ENCODE measurements around the gene SSBP4. TPM values are rescaled to one million over a fixed set of nuclear protein-coding genes. Genes with fewer than 3 reads are reported as not detected.

SSBP4 gene
- total and polyA plus RNA-seq, 2 of the 4 experiments (the other 2 are of a cell fraction) = 14.9 to 39.7 TPM

- WGBS, 2 experiments (ENCODE audit: extremely low coverage in 2 of 2, insufficient read length in 1 of 2) = 26% methylated on average over 12 of the region's 33 CpGs; no CpG with 5 or more reads in 1 of the 2 experiments
- Histone ChIP-seq H4K8ac (ENCODE audit: low read depth in 2 of 2, low read length in 2 of 2) (peak within 1 kb of the TSS in 1 of 2 experiments; percentile 67; a peak in 1 of 4 replicates), H4K20me1 (ENCODE audit: insufficient read depth, low read length) (no peaks in the 10 kb centered on the region), H3K4ac (ENCODE audit: low read depth, low read length) (peak within 1 kb of the TSS; percentile 55), H3K4me3 (ENCODE audit: insufficient read depth, low read depth, low read length) (no peak within 1 kb of the TSS), H3K4me1 (ENCODE audit: control insufficient read depth, insufficient read depth, low read length) (peaks cover 22% of the 10 kb centered on the region), H3K27ac (ENCODE audit: insufficient read depth, low read length) (peak within 1 kb of the TSS; percentile 16; the same call in 1 of the 2 replicates), H3K9me3 (ENCODE audit: control insufficient read depth, insufficient read depth, low read length) (no peaks in the 10 kb centered on the region), H4K5ac (ENCODE audit: low read depth, low read length) (peak within 1 kb of the TSS; percentile 12), H3K36me3 (ENCODE audit: control insufficient read depth, insufficient read depth, low read length) (no peaks in the 10 kb centered on the region), H2BK120ac (ENCODE audit: low read depth, low read length) (peak within 1 kb of the TSS; percentile 42), H3K9me1 (ENCODE audit: insufficient read depth, low read length) (peaks cover 6% of the 10 kb centered on the region; the same call in 1 of the 2 replicates), H3K27me3 (ENCODE audit: control insufficient read depth, insufficient read depth, low read length) (no peaks in the 10 kb centered on the region), H2BK15ac (ENCODE audit: low read depth, low read length) (peak within 1 kb of the TSS; percentile 81; the same call in 1 of the 3 replicates), H3K4me2 (ENCODE audit: low read depth, low read length) (no peak within 1 kb of the TSS), H2AK5ac (ENCODE audit: low read depth, low read length) (peak within 1 kb of the TSS; percentile 84), H2AK9ac (replicated peaks; ENCODE audit: low read depth, low read length, poor library complexity) (peak within 1 kb of the TSS; percentile 52), H2AFZ (replicated peaks; ENCODE audit: low read length, poor library complexity) (peak within 1 kb of the TSS; percentile 47), H3K14ac (replicated peaks; ENCODE audit: low read depth, low read length) (peak within 1 kb of the TSS; percentile 36; the same call in 1 of the 2 replicates), H2BK5ac (ENCODE audit: low read depth, low read length, poor library complexity, severe bottlenecking) (peak within 1 kb of the TSS; percentile 18), H2BK20ac (ENCODE audit: low read depth, low read length) (peak within 1 kb of the TSS; percentile 76), H3K9ac (ENCODE audit: low read depth, low read length) (no peak within 1 kb of the TSS), H3K56ac (ENCODE audit: extremely low read depth, insufficient read depth, low read length) (no peak within 1 kb of the TSS; the same call in 1 of the 2 replicates), H4K91ac (ENCODE audit: insufficient read depth, low read depth, low read length) (peak within 1 kb of the TSS; percentile 68), H3K23ac (ENCODE audit: low read depth, low read length) (no peak within 1 kb of the TSS), H3K18ac (ENCODE audit: low read depth, low read length) (no peak within 1 kb of the TSS; the same call in 1 of the 2 replicates), H3K79me1 (ENCODE audit: low read depth in 1 of 2, low read length in 2 of 2) (no peaks in the 10 kb centered on the region)
- no peak for ATAC-seq (ENCODE audit: low read depth)
- dilution Hi-C loops (cut with HindIII; ENCODE audit: low sequenced_read_pairs, unreplicated experiment) (no loop called here), intact Hi-C loops (cut with micrococcal nuclease) (no loop called here), in situ Hi-C loops (cut with MboI; ENCODE audit: low sequenced_read_pairs) (no loop called here)
- ChIA-PET POLR2A (ENCODE audit: unreplicated experiment) (no interaction called here), CTCF (interaction anchor here (1.0 to 1.5 kb wide), 2 partner anchors 8 to 12 kb away, joined by 3 to 4 read pairs; no protein-coding TSS in a partner anchor)
- no peak for DNase-seq
- BruUV-seq (replicated peaks) = no TSS peak
- TF ChIP-seq ELK1 (IDR thresholded peaks at IDR 0.05; ENCODE audit: borderline replicate concordance, low read depth, low read length) = no peak
- no peak for TF ChIP-seq RAD21 (IDR thresholded peaks at IDR 0.05; ENCODE audit: low read length)
- TF ChIP-seq RCOR1 (IDR thresholded peaks at IDR 0.05; ENCODE audit: insufficient replicate concordance, low read length) = no peak
- no peak for TF ChIP-seq RFX5 (IDR thresholded peaks at IDR 0.05; ENCODE audit: low read depth, low read length)
- TF ChIP-seq FOS (IDR thresholded peaks at IDR 0.05; ENCODE audit: low read depth, low read length) = no peak
- TF ChIP-seq SMC3 (IDR thresholded peaks at IDR 0.05; ENCODE audit: low read depth, low read length) = no peak
- TF ChIP-seq BHLHE40 (IDR thresholded peaks at IDR 0.05; ENCODE audit: low read depth, low read length) = no peak
- no peak for TF ChIP-seq MAFK (IDR thresholded peaks at IDR 0.05; ENCODE audit: low read depth, low read length)
- TF ChIP-seq POLR2A (IDR thresholded peaks at IDR 0.05; ENCODE audit: low read depth, low read length) = no peak
- no peak for TF ChIP-seq MAZ (IDR thresholded peaks at IDR 0.05; ENCODE audit: borderline replicate concordance, low read depth, low read length)
- TF ChIP-seq CEBPB (IDR thresholded peaks at IDR 0.05; ENCODE audit: low read depth, low read length) = no peak
- no peak for TF ChIP-seq CHD1 (IDR thresholded peaks at IDR 0.05; ENCODE audit: low read depth, low read length)
- TF ChIP-seq MXI1 (IDR thresholded peaks at IDR 0.05; ENCODE audit: borderline replicate concordance, low read depth, low read length) = no peak
- no peak for TF ChIP-seq CTCF (conservative IDR thresholded peaks at IDR 0.05; ENCODE audit: low read depth, low read length)
These were observed 21.7 kb upstream of the SSBP4 start, which contains the start of gene LRRC25 for GRCh38 chr19:18397242-18398202. Gene LRRC25, minus strand, starts transcription at chr19:18397622. Its CDS starts 659 bp downstream, at chr19:18396963.
